Mesenchymal stem cell (in vitro differentiated cells and primary cell): Measurements from ENCODE around the gene PLRG1.

Source experiments
- DNase-seq: peaks from one replicate; pipeline ENCODE4 v3.0.0-alpha.2; 2013
- H2AFZ ChIP-seq: one replicate; pipeline ENCODE4 v1.6.1; 2013; ENCODE audit warnings: low read depth, mild to moderate bottlenecking, control low read depth, inconsistent platforms, low read length, moderate library complexity
- H2AK5ac ChIP-seq: 2 replicates; pipeline ENCODE4 v1.6.1; 2013; ENCODE audit warnings: low read length, moderate library complexity, mild to moderate bottlenecking, inconsistent platforms; ENCODE audit not compliant: severe bottlenecking
- H2BK120ac ChIP-seq: one replicate; pipeline ENCODE4 v1.6.1; 2013; ENCODE audit warnings: low read depth, mild to moderate bottlenecking, inconsistent platforms, low read length, moderate library complexity
- H2BK12ac ChIP-seq, 2 experiments: one replicate each; pipeline ENCODE4 v1.6.1; 2013; ENCODE audit warnings: inconsistent platforms in 2 of 2, low read length in 2 of 2, mild to moderate bottlenecking in 2 of 2, moderate library complexity in 2 of 2, control low read depth in 1 of 2
- H2BK15ac ChIP-seq: one replicate; pipeline ENCODE4 v1.6.1; 2013; ENCODE audit warnings: mild to moderate bottlenecking, low read depth, inconsistent platforms; ENCODE audit not compliant: poor library complexity, severe bottlenecking
- H2BK5ac ChIP-seq: 2 replicates; pipeline ENCODE4 v1.6.1; 2013; ENCODE audit warnings: low read depth, mild to moderate bottlenecking, low read length, control low read depth, inconsistent platforms; ENCODE audit not compliant: poor library complexity, severe bottlenecking
- H3K14ac ChIP-seq, 2 experiments: one replicate each; pipeline ENCODE4 v1.6.1; 2013; ENCODE audit warnings: inconsistent platforms in 2 of 2, low read length in 2 of 2, control low read depth in 1 of 2, mild to moderate bottlenecking in 1 of 2, moderate library complexity in 1 of 2
- H3K18ac ChIP-seq, 2 experiments: one replicate each; pipeline ENCODE4 v1.6.1; 2013; ENCODE audit warnings: inconsistent platforms in 2 of 2, low read length in 2 of 2, control low read depth in 1 of 2, low read depth in 1 of 2, mild to moderate bottlenecking in 1 of 2
- H3K23ac ChIP-seq, 2 experiments: one replicate each; pipeline ENCODE4 v1.6.1; 2013; ENCODE audit warnings: inconsistent platforms in 2 of 2, low read length in 2 of 2, mild to moderate bottlenecking in 2 of 2, moderate library complexity in 2 of 2, control low read depth in 1 of 2
- H3K27ac ChIP-seq: 2 replicates; pipeline ENCODE4 v1.5.1; 2013; ENCODE audit warnings: mild to moderate bottlenecking, moderate library complexity, low read length, control low read depth, inconsistent platforms; ENCODE audit not compliant: poor library complexity, severe bottlenecking
- H3K27me3 ChIP-seq, 2 experiments: 2 replicates each; pipeline versions ENCODE4 v1.6.1 to v1.7.0; 2013; ENCODE audit warnings: low read length in 2 of 2, mild to moderate bottlenecking in 2 of 2, moderate library complexity in 2 of 2, control low read depth in 1 of 2, inconsistent platforms in 1 of 2; ENCODE audit not compliant: control insufficient read depth in 1 of 2, insufficient read depth in 1 of 2
- H3K36me3 ChIP-seq, 2 experiments: 2 replicates each; pipeline versions ENCODE4 v1.6.1 to v1.7.0; 2013; ENCODE audit warnings: low read length in 2 of 2, control low read depth in 1 of 2, inconsistent platforms in 1 of 2, low read depth in 1 of 2, mild to moderate bottlenecking in 1 of 2; ENCODE audit not compliant: insufficient read depth in 2 of 2, control insufficient read depth in 1 of 2
- H3K4ac ChIP-seq, 2 experiments: one replicate each; pipeline ENCODE4 v1.6.1; 2013; ENCODE audit warnings: inconsistent platforms in 2 of 2, low read length in 2 of 2, mild to moderate bottlenecking in 2 of 2, moderate library complexity in 2 of 2, control low read depth in 1 of 2, low read depth in 1 of 2
- H3K4me1 ChIP-seq: 2 replicates; pipeline ENCODE4 v1.6.1; 2013; ENCODE audit warnings: low read depth, low read length, control low read depth; ENCODE audit not compliant: control insufficient read depth, insufficient read depth
- H3K4me2 ChIP-seq: 2 replicates; pipeline ENCODE4 v1.6.1; 2013; ENCODE audit warnings: low read length, mild to moderate bottlenecking, inconsistent platforms; ENCODE audit not compliant: poor library complexity, severe bottlenecking
- H3K4me3 ChIP-seq, 2 experiments: 2 replicates each; pipeline versions ENCODE4 v1.5.1 to v1.7.0; 2013; ENCODE audit warnings: low read length in 2 of 2, mild to moderate bottlenecking in 2 of 2, control low read depth in 1 of 2, low read depth in 1 of 2; ENCODE audit not compliant: insufficient read depth in 1 of 2
- H3K79me1 ChIP-seq: replicated peaks from 2 replicates; pipeline ENCODE4 v1.6.1; 2013; ENCODE audit warnings: mild to moderate bottlenecking, control low read depth, low read length, inconsistent platforms; ENCODE audit not compliant: poor library complexity, severe bottlenecking
- H3K9ac ChIP-seq: 2 replicates; pipeline ENCODE4 v1.7.0; 2013; ENCODE audit warnings: mild to moderate bottlenecking, low read length, moderate library complexity
- H3K9me3 ChIP-seq: 2 replicates; pipeline ENCODE4 v1.7.0; 2013; ENCODE audit warnings: mild to moderate bottlenecking, low read length; ENCODE audit not compliant: control insufficient read depth
- H4K8ac ChIP-seq: one replicate; pipeline ENCODE4 v1.6.1; 2013; ENCODE audit warnings: inconsistent platforms, mild to moderate bottlenecking, low read length, moderate library complexity
- H4K91ac ChIP-seq: one replicate; pipeline ENCODE4 v1.6.1; 2013; ENCODE audit warnings: mild to moderate bottlenecking, low read length, inconsistent platforms
- WGBS: methylation state at CpG from one replicate; pipeline ENCODE4 v1.1.7; 2013; ENCODE audit warnings: mixed read lengths; 5-methylcytosine and 5-hydroxymethylcytosine counted together

Gene PLRG1

GRCh38 chr4:154583230-154583629 lies 33.0 kb upstream of the PLRG1 start:
- Histone ChIP-seq H2BK15ac (no peak overlapping the region), H3K4me2 (no peak overlapping the region), H4K91ac (no peak overlapping the region), H3K36me3 (no peaks in the 10 kb centered on the region), H3K4me1 (peaks cover 1% of the 10 kb centered on the region), H3K79me1 (no peaks in the 10 kb centered on the region), H3K4ac (no peak overlapping the region), H2AFZ (no peak overlapping the region), H3K23ac (no peak overlapping the region), H3K14ac (no peak overlapping the region), H4K8ac (no peak overlapping the region), H3K9ac (no peak overlapping the region), H2AK5ac (no peak overlapping the region), H3K9me3 (peaks cover 3% of the 10 kb centered on the region), H2BK120ac (no peak overlapping the region), H3K27me3 (peaks cover 0 to 7% of the 10 kb centered on the region in 2 experiments), H3K27ac (no peak overlapping the region), H2BK5ac (no peak overlapping the region), H3K4me3 (no peak overlapping the region), H3K18ac (no peak overlapping the region), H2BK12ac (no peak overlapping the region)
- WGBS: 43% methylated on average over 1 of the region's 3 CpGs
- DNase-seq: no peak

- H3K4me1 ChIP-seq: peaks cover 1% of the 10 kb centered on the region
- H2BK12ac ChIP-seq: no peak overlapping the region
- no peak overlapping the region for H2AFZ ChIP-seq
- peaks cover 3% of the 10 kb centered on the region for H3K9me3 ChIP-seq
- no peak overlapping the region for H3K4ac ChIP-seq
- no peak overlapping the region for H3K18ac ChIP-seq
- no peak overlapping the region for H3K14ac ChIP-seq
- H3K23ac ChIP-seq: no peak overlapping the region
- H2BK5ac ChIP-seq: no peak overlapping the region
- no peak overlapping the region for H2AK5ac ChIP-seq
- H2BK15ac ChIP-seq: no peak overlapping the region
- H3K36me3 ChIP-seq: no peaks in the 10 kb centered on the region
- H3K79me1 ChIP-seq: no peaks in the 10 kb centered on the region
- no peak overlapping the region for H2BK120ac ChIP-seq
- H4K8ac ChIP-seq: no peak overlapping the region
- H3K4me3 ChIP-seq: no peak overlapping the region
- no peak for DNase-seq
- no peak overlapping the region for H3K4me2 ChIP-seq
- H4K91ac ChIP-seq: no peak overlapping the region
- no peak overlapping the region for H3K9ac ChIP-seq
- H3K27me3 ChIP-seq: peaks cover 0 to 3% of the 10 kb centered on the region in 2 experiments
- 71% methylated on average over 1 of the region's 2 CpGs for WGBS
- no peak overlapping the region for H3K27ac ChIP-seq
These were observed 32.5 kb upstream of the PLRG1 start for GRCh38 chr4:154582723-154583122.

- no peak overlapping the region for H2BK5ac ChIP-seq
- no peak overlapping the region for H2BK12ac ChIP-seq
- H3K4me2 ChIP-seq: no peak overlapping the region
- no peak overlapping the region for H3K23ac ChIP-seq
- no peak overlapping the region for H2AFZ ChIP-seq
- no peaks in the 10 kb centered on the region for H3K27me3 ChIP-seq
- no peaks in the 10 kb centered on the region for H3K9me3 ChIP-seq
- no peak overlapping the region for H3K27ac ChIP-seq
- no peak overlapping the region for H3K4ac ChIP-seq
- H3K4me1 ChIP-seq: peaks cover 1% of the 10 kb centered on the region
- no peak overlapping the region for H2BK120ac ChIP-seq
- H3K79me1 ChIP-seq: no peaks in the 10 kb centered on the region
- H3K18ac ChIP-seq: no peak overlapping the region
- H4K91ac ChIP-seq: no peak overlapping the region
- no peaks in the 10 kb centered on the region for H3K36me3 ChIP-seq
- no peak overlapping the region for H3K4me3 ChIP-seq
- DNase-seq: no peak
- H3K14ac ChIP-seq: no peak overlapping the region
- H4K8ac ChIP-seq: no peak overlapping the region
- no peak overlapping the region for H2AK5ac ChIP-seq
- H2BK15ac ChIP-seq: no peak overlapping the region
- H3K9ac ChIP-seq: no peak overlapping the region
These were observed 29.7 kb upstream of the PLRG1 start for GRCh38 chr4:154579927-154580326.

GRCh38 chr4:154578919-154579318 lies 28.7 kb upstream of the PLRG1 start:
- WGBS: no CpG with 5 or more reads among the region's 1 CpG

More at GRCh38 chr4:154578919-154579318, 28.7 kb upstream of the PLRG1 start:
- H2AFZ ChIP-seq: no peak overlapping the region
- H2BK12ac ChIP-seq: no peak overlapping the region
- H4K91ac ChIP-seq: no peak overlapping the region
- H3K9ac ChIP-seq: no peak overlapping the region
- no peak overlapping the region for H2AK5ac ChIP-seq
- H3K23ac ChIP-seq: no peak overlapping the region
- no peak for DNase-seq
- no peaks in the 10 kb centered on the region for H3K9me3 ChIP-seq
- no peak overlapping the region for H2BK5ac ChIP-seq
- H3K18ac ChIP-seq: no peak overlapping the region
- H4K8ac ChIP-seq: no peak overlapping the region
- no peak overlapping the region for H3K4me3 ChIP-seq
- no peak overlapping the region for H3K4ac ChIP-seq
- no peaks in the 10 kb centered on the region for H3K79me1 ChIP-seq
- H3K14ac ChIP-seq: no peak overlapping the region
- H3K27me3 ChIP-seq: no peaks in the 10 kb centered on the region
- H2BK120ac ChIP-seq: no peak overlapping the region
- no peak overlapping the region for H3K4me2 ChIP-seq
- no peak overlapping the region for H2BK15ac ChIP-seq
- peaks cover 1% of the 10 kb centered on the region for H3K4me1 ChIP-seq
- H3K27ac ChIP-seq: no peak overlapping the region
- no peaks in the 10 kb centered on the region for H3K36me3 ChIP-seq
